Activated CD8-positive, alpha-beta T cell treated with anti-CD3 and anti-CD28 coated beads for 36 hours (primary cell): ENCODE measurements around the gene RPS19BP1. TPM values are rescaled to one million over a fixed set of nuclear protein-coding genes. Genes with fewer than 3 reads are reported as not detected.

Source experiments
- ATAC-seq: fragments of 200-7000 bp; cut with Tn5 transposase; one replicate; pipeline ENCODE4 v1.10.0; 2021; ENCODE audit warnings: mild to moderate bottlenecking, moderate library complexity
- CTCF ChIA-PET: fragments of 350-600 bp; sonication (Branson Sonifier 250); formaldehyde crosslinking; loops from one replicate; lab custom pipeline; 2021; ENCODE audit warnings: antibody characterized with exemption; lab: Charles Lee
- POLR2A ChIA-PET: fragments of 350-600 bp; sonication (Branson Sonifier 250); formaldehyde crosslinking; loops from one replicate; lab custom pipeline; 2021; ENCODE audit warnings: antibody characterized with exemption; lab: Charles Lee
- DNase-seq: peaks from one replicate; pipeline ENCODE4 v3.0.0-alpha.2; 2020
- H3K27ac Mint-ChIP-seq: one replicate; pipeline ENCODE4 v1.8.0; 2021; ENCODE audit warnings: mild to moderate bottlenecking, mixed read lengths
- H3K27me3 Mint-ChIP-seq: one replicate; pipeline ENCODE4 v1.8.0; 2021; ENCODE audit warnings: mixed read lengths
- H3K36me3 Mint-ChIP-seq: one replicate; pipeline ENCODE4 v1.8.0; 2021; ENCODE audit warnings: low read depth, mixed read lengths
- H3K4me1 Mint-ChIP-seq: one replicate; pipeline ENCODE4 v1.8.0; 2021; ENCODE audit warnings: low read depth, mixed read lengths
- H3K4me3 Mint-ChIP-seq: one replicate; pipeline ENCODE4 v1.8.0; 2021; ENCODE audit warnings: mild to moderate bottlenecking, moderate library complexity, mixed read lengths
- H3K9me3 Mint-ChIP-seq: one replicate; pipeline ENCODE4 v1.8.0; 2021; ENCODE audit warnings: mixed read lengths
- intact Hi-C: fragments of 100-400 bp; cut with micrococcal nuclease; formaldehyde crosslinking; loops from one replicate; pipeline ENCODE4 v1.10.0; 2022
- total RNA-seq, 2 experiments: library from RNA; stranded (reverse); gene quantifications; one replicate each; pipeline ENCODE4 v1.2.3, GENCODE V29; 2021
- TF ChIP-seq, protein P1 (sequence below): fragments of 200-600 bp; IDR thresholded peaks from one replicate; pipeline ENCODE4 v1.8.0; 2022; ENCODE audit warnings: antibody characterized with exemption, mild to moderate bottlenecking

RPS19BP1 gene
- total RNA-seq, 2 experiments from 2014 or later: 68.5 to 71.7 TPM

DNA sequence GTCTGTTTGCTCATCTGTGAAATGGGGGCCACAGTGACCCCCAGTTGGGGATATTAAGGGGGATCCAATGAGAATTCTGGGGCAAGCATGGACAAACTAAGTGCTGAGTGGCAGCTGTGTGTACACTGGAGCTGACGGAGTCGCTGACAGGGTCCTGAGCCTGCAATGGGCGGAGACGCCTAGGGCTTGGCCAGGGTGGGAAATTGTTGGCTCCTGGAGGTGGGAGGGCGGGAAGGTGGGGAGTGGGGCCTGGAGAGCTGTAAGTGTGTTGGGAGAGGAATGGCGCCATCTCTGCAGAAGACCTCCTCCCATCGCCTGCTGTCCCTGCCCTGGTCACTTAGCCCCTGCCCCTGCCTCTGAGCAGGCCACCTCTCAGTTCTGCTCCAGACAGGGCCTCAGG is 45.4 kb upstream of the RPS19BP1 start:
- ATAC-seq: no peak
- ChIA-PET POLR2A (no interaction called here), CTCF (interaction anchor here (1.7 kb wide), 1 partner anchor 21 kb away, joined by 4 read pairs; no protein-coding TSS in a partner anchor)
- intact Hi-C loops: no loop called here
- TF ChIP-seq, protein P1, sequence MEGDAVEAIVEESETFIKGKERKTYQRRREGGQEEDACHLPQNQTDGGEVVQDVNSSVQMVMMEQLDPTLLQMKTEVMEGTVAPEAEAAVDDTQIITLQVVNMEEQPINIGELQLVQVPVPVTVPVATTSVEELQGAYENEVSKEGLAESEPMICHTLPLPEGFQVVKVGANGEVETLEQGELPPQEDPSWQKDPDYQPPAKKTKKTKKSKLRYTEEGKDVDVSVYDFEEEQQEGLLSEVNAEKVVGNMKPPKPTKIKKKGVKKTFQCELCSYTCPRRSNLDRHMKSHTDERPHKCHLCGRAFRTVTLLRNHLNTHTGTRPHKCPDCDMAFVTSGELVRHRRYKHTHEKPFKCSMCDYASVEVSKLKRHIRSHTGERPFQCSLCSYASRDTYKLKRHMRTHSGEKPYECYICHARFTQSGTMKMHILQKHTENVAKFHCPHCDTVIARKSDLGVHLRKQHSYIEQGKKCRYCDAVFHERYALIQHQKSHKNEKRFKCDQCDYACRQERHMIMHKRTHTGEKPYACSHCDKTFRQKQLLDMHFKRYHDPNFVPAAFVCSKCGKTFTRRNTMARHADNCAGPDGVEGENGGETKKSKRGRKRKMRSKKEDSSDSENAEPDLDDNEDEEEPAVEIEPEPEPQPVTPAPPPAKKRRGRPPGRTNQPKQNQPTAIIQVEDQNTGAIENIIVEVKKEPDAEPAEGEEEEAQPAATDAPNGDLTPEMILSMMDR: no peak
- Mint-ChIP-seq H3K4me3 (no peak overlapping the region), H3K27me3 (peaks cover 3% of the 10 kb centered on the region), H3K9me3 (no peaks in the 10 kb centered on the region), H3K27ac (no peak overlapping the region), H3K36me3 (no peaks in the 10 kb centered on the region), H3K4me1 (no peaks in the 10 kb centered on the region)
- DNase-seq: no peak

DNA sequence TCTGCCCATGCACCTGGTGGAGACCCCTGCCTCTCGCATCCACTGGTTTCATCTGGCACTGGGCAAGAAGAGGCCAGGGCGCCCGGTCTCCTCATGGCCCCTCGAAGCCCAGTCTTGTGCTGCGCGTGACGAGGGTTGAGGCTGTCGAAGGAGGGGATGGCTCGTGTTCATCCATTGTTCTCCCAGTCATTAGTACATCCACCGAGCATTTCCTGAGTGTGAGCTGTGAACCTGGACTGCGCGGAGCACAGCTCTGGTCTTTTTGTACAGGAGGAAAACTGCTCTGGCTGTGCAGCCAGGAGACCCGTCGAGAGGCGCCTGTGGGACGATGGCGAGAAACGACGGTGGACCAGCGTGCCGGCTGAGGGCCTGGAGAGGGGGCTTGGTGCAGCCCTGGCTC is 44.8 kb upstream of the RPS19BP1 start:
- CTCF ChIA-PET: interaction anchor here (1.7 kb wide), 1 partner anchor 20 kb away, joined by 4 read pairs; no protein-coding TSS in a partner anchor
- no peak for ATAC-seq
- Mint-ChIP-seq H3K4me1 (no peaks in the 10 kb centered on the region), H3K4me3 (no peak overlapping the region), H3K27ac (no peak overlapping the region), H3K27me3 (peaks cover 3% of the 10 kb centered on the region), H3K9me3 (no peaks in the 10 kb centered on the region), H3K36me3 (no peaks in the 10 kb centered on the region)
- no peak for DNase-seq
- intact Hi-C loops: no loop called here
- TF ChIP-seq, protein P1: no peak
- POLR2A ChIA-PET: no interaction called here

DNA sequence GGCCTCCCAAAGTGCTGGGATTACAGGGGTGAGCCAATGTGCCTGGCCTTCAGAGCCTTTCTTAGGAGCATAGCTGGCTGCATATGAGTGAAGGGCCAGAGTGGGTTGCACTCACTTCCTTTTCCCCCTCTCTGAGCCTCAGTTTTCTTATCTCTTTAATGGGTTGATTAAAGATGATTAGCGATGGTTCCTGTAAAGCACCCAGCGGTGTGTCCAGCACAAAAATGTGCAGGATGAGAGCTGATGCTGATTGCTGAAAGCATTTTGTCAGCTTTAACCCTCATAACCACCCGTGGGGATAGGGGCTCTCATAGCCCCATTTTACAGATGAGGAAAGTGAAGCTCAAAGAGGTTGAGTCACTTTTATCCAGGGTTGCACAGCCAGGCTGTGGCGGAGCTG is 43.5 kb upstream of the RPS19BP1 start:
- intact Hi-C loops: no loop called here
- CTCF ChIA-PET: interaction anchor here (1.0 kb wide), 1 partner anchor 449 kb away, joined by 3 read pairs; no protein-coding TSS in a partner anchor
- no peak overlapping the region for H3K4me3 Mint-ChIP-seq
- H3K27me3 Mint-ChIP-seq: peaks cover 3% of the 10 kb centered on the region
- no peaks in the 10 kb centered on the region for H3K4me1 Mint-ChIP-seq
- H3K9me3 Mint-ChIP-seq: no peaks in the 10 kb centered on the region
- H3K36me3 Mint-ChIP-seq: no peaks in the 10 kb centered on the region
- ATAC-seq (no peak), DNase-seq (no peak)
- TF ChIP-seq, protein P1: no peak
- H3K27ac Mint-ChIP-seq: no peak overlapping the region
- POLR2A ChIA-PET: no interaction called here

- H3K27me3 Mint-ChIP-seq: peaks cover 3% of the 10 kb centered on the region
- no peak for ATAC-seq
- TF ChIP-seq, protein P1: no peak
- POLR2A ChIA-PET: no interaction called here
- no peaks in the 10 kb centered on the region for H3K36me3 Mint-ChIP-seq
- CTCF ChIA-PET: no interaction called here
- intact Hi-C loops: no loop called here
- no peaks in the 10 kb centered on the region for H3K4me1 Mint-ChIP-seq
- no peaks in the 10 kb centered on the region for H3K9me3 Mint-ChIP-seq
- no peak overlapping the region for H3K4me3 Mint-ChIP-seq
- DNase-seq: no peak
- H3K27ac Mint-ChIP-seq: no peak overlapping the region
These were observed 42.9 kb upstream of the RPS19BP1 start for GRCh38 chr22:39575552-39575825.

DNA sequence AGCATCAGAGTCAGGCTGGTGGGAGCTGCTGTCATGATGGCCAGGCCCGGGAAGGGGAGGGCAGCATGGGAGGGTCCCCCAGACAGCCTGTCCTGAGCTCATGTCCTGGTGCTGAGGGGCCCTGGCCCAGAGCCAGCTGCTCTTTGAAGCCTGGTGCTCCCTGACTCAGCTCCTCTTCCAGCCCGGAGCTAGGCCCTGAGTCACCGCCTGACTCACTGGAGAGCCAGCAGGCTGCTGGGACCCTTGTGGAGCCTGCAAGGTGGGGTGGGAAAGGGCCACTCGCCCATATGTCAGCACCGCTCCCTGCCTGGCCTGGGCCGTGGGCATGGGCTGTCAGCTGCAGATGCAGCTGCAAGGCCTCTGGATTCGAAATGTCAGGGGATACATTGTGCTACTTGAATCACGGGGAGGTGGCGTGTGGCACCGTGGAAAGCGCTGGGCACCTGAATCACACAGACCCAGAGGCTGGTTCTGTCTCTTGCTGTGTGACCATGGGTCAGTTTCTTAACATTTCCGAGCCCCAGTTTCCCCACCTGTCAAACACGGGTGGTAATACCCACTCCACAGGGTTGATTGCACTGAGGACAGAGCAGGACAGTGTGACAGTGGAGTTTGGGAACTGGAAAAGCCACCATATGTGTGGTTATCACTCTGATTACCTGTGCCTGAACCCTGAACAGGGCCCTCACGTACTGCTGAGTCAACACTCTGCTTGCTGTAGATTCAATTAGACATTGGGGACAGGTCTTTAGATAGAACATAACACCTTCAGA is 42.4 kb upstream of the RPS19BP1 start:
- peaks cover 3% of the 10 kb centered on the region for H3K27me3 Mint-ChIP-seq
- POLR2A ChIA-PET: no interaction called here
- no peaks in the 10 kb centered on the region for H3K36me3 Mint-ChIP-seq
- CTCF ChIA-PET: no interaction called here
- H3K4me1 Mint-ChIP-seq: no peaks in the 10 kb centered on the region
- DNase-seq (no peak), ATAC-seq (no peak)
- H3K9me3 Mint-ChIP-seq: no peaks in the 10 kb centered on the region
- intact Hi-C loops: no loop called here
- TF ChIP-seq, protein P1: no peak
- no peak overlapping the region for H3K27ac Mint-ChIP-seq
- H3K4me3 Mint-ChIP-seq: no peak overlapping the region
